WI38 (cell line): ENCODE measurements around the gene KLHL3.
A peak's percentile ranks its signal among the peaks of the same experiment; 100 is the strongest.

Experiments
- H3K4me3 ChIP-seq: 2 replicates; pipeline ENCODE4 v1.5.1; 2011; ENCODE audit warnings: low read depth, mild to moderate bottlenecking, control low read depth, low read length
- CTCF ChIP-seq: IDR thresholded peaks from 2 replicates; pipeline ENCODE4 v1.5.1; 2012; ENCODE audit warnings: low read depth, mild to moderate bottlenecking, control low read depth, low read length

KLHL3 gene

GRCh38 chr5:137760294-137760693 is 24.4 kb upstream of the KLHL3 start:
- no peak for TF ChIP-seq CTCF
- no peak overlapping the region for H3K4me3 ChIP-seq

GRCh38 chr5:137758715-137759306 is 22.9 kb upstream of the KLHL3 start:
- H3K4me3 ChIP-seq = no peak overlapping the region
- TF ChIP-seq CTCF = no peak

- no peak overlapping the region for H3K4me3 ChIP-seq
- TF ChIP-seq CTCF = no peak
These were observed 22.2 kb upstream of the KLHL3 start for GRCh38 chr5:137758121-137758520.

GRCh38 chr5:137757634-137758033 is 21.7 kb upstream of the KLHL3 start:
- H3K4me3 ChIP-seq = no peak overlapping the region
- TF ChIP-seq CTCF = no peak

- peak overlapping the region; percentile 97 for H3K4me3 ChIP-seq
- no peak for TF ChIP-seq CTCF
These were observed 19.3 kb upstream of the KLHL3 start for GRCh38 chr5:137754961-137755762.

GRCh38 chr5:137754188-137754960 is 18.5 kb upstream of the KLHL3 start, which contains the start of gene HNRNPA0:
Gene HNRNPA0, minus strand, starts transcription at chr5:137754363. Its CDS starts 297 bp downstream, at chr5:137754066.
- no peak for TF ChIP-seq CTCF
- H3K4me3 ChIP-seq = peak within 1 kb of the TSS; percentile 97

DNA sequence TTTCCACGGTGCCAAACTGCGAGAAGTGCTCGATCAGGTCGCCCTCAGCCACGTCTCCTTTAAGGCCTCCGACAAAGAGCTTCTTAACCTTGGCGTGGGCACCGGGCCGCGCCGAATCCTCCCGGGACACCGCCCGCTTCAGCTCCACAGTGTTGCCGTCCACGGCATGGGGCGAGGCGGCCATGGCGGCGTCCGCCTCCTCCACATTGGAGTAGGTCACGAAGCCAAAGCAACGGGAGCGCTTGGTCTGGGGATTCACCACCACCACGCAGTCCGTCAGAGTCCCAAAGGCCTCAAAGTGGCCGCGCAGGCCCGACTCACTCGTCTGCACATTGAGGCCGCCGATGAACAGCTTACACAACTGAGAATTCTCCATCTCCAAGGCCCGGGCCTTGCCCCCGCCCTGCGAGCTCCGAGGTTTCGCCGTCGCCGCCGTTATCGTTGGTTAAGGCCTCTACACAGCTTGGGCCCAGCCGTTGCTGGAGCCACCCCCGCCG is 17.9 kb upstream of the KLHL3 start:
- TF ChIP-seq CTCF = no peak
- H3K4me3 ChIP-seq = peak overlapping the region; percentile 97
